HL-60 (cell line): ENCODE data around the gene RHBDD3.

ENCODE experiments used
- DNase-seq, 2 experiments: peaks; one replicate each; pipeline ENCODE4 v3.0.0-alpha.2; 2010 to 2020; ENCODE audit warnings: low read depth in 1 of 2, low spot score in 1 of 2
- H3K27ac ChIP-seq: fragments of 250-450 bp; sonication (Bioruptor Pico); replicated peaks from 2 replicates; pipeline ENCODE4 v1.5.1; 2020; ENCODE audit warnings: mild to moderate bottlenecking, moderate library complexity
- H3K27me3 ChIP-seq: fragments of 250-450 bp; sonication (Bioruptor Pico); 2 replicates; pipeline ENCODE4 v1.5.1; 2021; ENCODE audit warnings: mild to moderate bottlenecking, moderate library complexity; ENCODE audit not compliant: insufficient read depth, poor library complexity, severe bottlenecking
- H3K4me3 ChIP-seq: replicated peaks from 2 replicates; pipeline ENCODE4 v1.5.1; 2011; ENCODE audit warnings: mild to moderate bottlenecking, control low read depth, low read length; ENCODE audit not compliant: insufficient read depth
- GABPA ChIP-seq: IDR thresholded peaks from 2 replicates; pipeline ENCODE4 v1.6.1; 2012; ENCODE audit warnings: low read depth
- POLR2AphosphoS5 ChIP-seq: IDR thresholded peaks from 2 replicates; pipeline ENCODE4 v1.6.1; 2012; ENCODE audit warnings: low read depth
- REST ChIP-seq: IDR thresholded peaks from 2 replicates; pipeline ENCODE4 v1.6.1; 2012; ENCODE audit warnings: low read depth; ENCODE audit not compliant: insufficient replicate concordance
- SPI1 ChIP-seq: IDR thresholded peaks from 2 replicates; pipeline ENCODE4 v1.6.1; 2012; ENCODE audit warnings: low read depth, mild to moderate bottlenecking, borderline replicate concordance
- TF ChIP-seq, protein P1 (sequence below): IDR thresholded peaks from one replicate; pipeline ENCODE4 v1.5.1; 2011; ENCODE audit warnings: low read length, control low read depth, inconsistent platforms; ENCODE audit not compliant: insufficient read depth

RHBDD3 gene

GRCh38 chr22:29305836-29306174 is 38.0 kb upstream of the RHBDD3 start:
- TF ChIP-seq POLR2AphosphoS5 (no peak), GABPA (no peak), SPI1 (no peak), REST (no peak)
- TF ChIP-seq, protein P1, sequence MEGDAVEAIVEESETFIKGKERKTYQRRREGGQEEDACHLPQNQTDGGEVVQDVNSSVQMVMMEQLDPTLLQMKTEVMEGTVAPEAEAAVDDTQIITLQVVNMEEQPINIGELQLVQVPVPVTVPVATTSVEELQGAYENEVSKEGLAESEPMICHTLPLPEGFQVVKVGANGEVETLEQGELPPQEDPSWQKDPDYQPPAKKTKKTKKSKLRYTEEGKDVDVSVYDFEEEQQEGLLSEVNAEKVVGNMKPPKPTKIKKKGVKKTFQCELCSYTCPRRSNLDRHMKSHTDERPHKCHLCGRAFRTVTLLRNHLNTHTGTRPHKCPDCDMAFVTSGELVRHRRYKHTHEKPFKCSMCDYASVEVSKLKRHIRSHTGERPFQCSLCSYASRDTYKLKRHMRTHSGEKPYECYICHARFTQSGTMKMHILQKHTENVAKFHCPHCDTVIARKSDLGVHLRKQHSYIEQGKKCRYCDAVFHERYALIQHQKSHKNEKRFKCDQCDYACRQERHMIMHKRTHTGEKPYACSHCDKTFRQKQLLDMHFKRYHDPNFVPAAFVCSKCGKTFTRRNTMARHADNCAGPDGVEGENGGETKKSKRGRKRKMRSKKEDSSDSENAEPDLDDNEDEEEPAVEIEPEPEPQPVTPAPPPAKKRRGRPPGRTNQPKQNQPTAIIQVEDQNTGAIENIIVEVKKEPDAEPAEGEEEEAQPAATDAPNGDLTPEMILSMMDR, result no peak
- no peak overlapping the region for H3K27ac ChIP-seq
- no peak for DNase-seq
- peaks cover 15% of the 10 kb centered on the region for H3K27me3 ChIP-seq
- no peak overlapping the region for H3K4me3 ChIP-seq

GRCh38 chr22:29302681-29303465 is 35.1 kb upstream of the RHBDD3 start:
- H3K4me3 ChIP-seq, result no peak overlapping the region
- H3K27me3 ChIP-seq, result peaks cover 13% of the 10 kb centered on the region
- no peak for DNase-seq
- H3K27ac ChIP-seq, result no peak overlapping the region
- no peak for TF ChIP-seq SPI1

GRCh38 chr22:29302402-29302680 is 34.6 kb upstream of the RHBDD3 start:
- no peak for DNase-seq
- H3K27me3 ChIP-seq, result peaks cover 8% of the 10 kb centered on the region
- H3K4me3 ChIP-seq, result no peak overlapping the region
- H3K27ac ChIP-seq, result no peak overlapping the region
- no peak for TF ChIP-seq REST
- no peak for TF ChIP-seq POLR2AphosphoS5
- no peak for TF ChIP-seq SPI1
- TF ChIP-seq GABPA, result no peak
- TF ChIP-seq, protein P1, result no peak

DNA sequence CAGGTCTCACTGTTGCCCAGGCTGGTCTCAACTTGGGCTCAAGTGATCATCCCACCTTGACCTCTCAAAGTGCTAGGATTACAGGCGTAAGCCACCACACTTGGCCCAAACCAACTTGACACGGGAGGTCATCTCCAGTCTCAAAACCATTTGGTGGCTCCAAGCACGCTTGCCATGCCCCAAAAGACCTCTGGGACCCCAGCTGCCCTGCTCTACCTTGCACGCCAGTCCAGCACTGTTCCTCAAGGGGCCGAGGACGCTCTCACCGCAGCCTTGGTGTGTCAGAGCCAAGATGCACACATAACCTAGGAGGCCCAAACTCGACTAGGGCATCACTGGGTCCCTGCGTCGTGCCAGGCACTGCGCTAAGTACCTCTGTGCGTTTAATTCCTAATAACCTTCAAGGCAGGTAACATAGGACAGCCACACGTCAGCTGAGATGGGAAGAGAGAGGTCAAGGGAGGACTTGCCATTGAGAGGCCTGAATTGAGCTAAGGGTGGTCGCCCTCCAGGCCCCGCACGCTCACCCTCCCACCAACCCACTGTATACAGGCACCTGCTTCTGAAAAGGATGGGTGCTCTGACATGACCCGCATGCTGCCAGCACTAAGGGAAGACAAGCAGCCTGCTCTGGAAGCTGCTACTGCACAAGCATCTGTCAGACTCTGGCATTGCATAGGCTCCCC is 34.1 kb upstream of the RHBDD3 start:
- no peak overlapping the region for H3K4me3 ChIP-seq
- H3K27me3 ChIP-seq, result peaks cover 5% of the 10 kb centered on the region
- TF ChIP-seq, protein P1, result no peak
- TF ChIP-seq SPI1 (no peak), GABPA (no peak)
- no peak for DNase-seq
- no peak overlapping the region for H3K27ac ChIP-seq
